Liver (tissue), 9 donors: ENCODE measurements around the gene WAPL. TPM values are rescaled to one million over a fixed set of nuclear protein-coding genes. Genes with fewer than 3 reads are reported as not detected.
A peak's percentile ranks its signal among the peaks of the same experiment; 100 is the strongest.

Source experiments
- DNase-seq: peaks from one replicate; pipeline ENCODE4 v3.0.0-alpha.2; 2017; ENCODE audit warnings: low spot score
- H3K27ac ChIP-seq, 2 donors: one replicate each; pipeline ENCODE4 v1.7.0; 2013; ENCODE audit warnings: inconsistent platforms in 2 of 2, low read length in 2 of 2, control low read depth in 1 of 2, low read depth in 1 of 2, mild to moderate bottlenecking in 1 of 2
- H3K27me3 ChIP-seq, 4 donors: one replicate each; pipeline versions ENCODE4 v1.6.1 to v1.7.0; 2013; ENCODE audit warnings: low read length in 3 of 4, inconsistent platforms in 1 of 4, mild to moderate bottlenecking in 1 of 4, moderate library complexity in 1 of 4; ENCODE audit not compliant: control insufficient read depth in 4 of 4, insufficient read depth in 4 of 4
- H3K36me3 ChIP-seq, 4 donors: one replicate each; pipeline versions ENCODE4 v1.6.1 to v1.7.0; 2013; ENCODE audit warnings: low read length in 3 of 4, mild to moderate bottlenecking in 3 of 4, low read depth in 1 of 4, moderate library complexity in 1 of 4; ENCODE audit not compliant: control insufficient read depth in 4 of 4, insufficient read depth in 3 of 4
- H3K4me1 ChIP-seq, 4 donors: one replicate each; pipeline versions ENCODE4 v1.6.1 to v1.7.0; 2013; ENCODE audit warnings: low read length in 3 of 4, mild to moderate bottlenecking in 3 of 4, moderate library complexity in 1 of 4; ENCODE audit not compliant: control insufficient read depth in 4 of 4, insufficient read depth in 4 of 4
- H3K4me3 ChIP-seq, 3 donors: one replicate each; pipeline versions ENCODE4 v1.6.1 to v1.7.0; 2013; ENCODE audit warnings: low read length in 3 of 3, control low read depth in 1 of 3, low read depth in 1 of 3, mild to moderate bottlenecking in 1 of 3
- H3K9ac ChIP-seq, 2 donors: one replicate each; pipeline ENCODE4 v1.7.0; 2013; ENCODE audit warnings: low read length in 2 of 2, mild to moderate bottlenecking in 2 of 2, moderate library complexity in 2 of 2, control low read depth in 1 of 2, low read depth in 1 of 2
- H3K9me3 ChIP-seq, 4 donors: one replicate each; pipeline versions ENCODE4 v1.6.1 to v1.7.0; 2013; ENCODE audit warnings: low read length in 3 of 4; ENCODE audit not compliant: control insufficient read depth in 4 of 4
- GABPA ChIP-seq, 2 donors: IDR thresholded peaks in 1 of 2; conservative IDR thresholded peaks in 1 of 2; 2 replicates each; pipeline ENCODE4 v1.6.1; 2016; ENCODE audit warnings: antibody characterized with exemption in 2 of 2, mild to moderate bottlenecking in 1 of 2, moderate library complexity in 1 of 2
- HNF4A ChIP-seq, 2 donors: conservative IDR thresholded peaks; 2 replicates each; pipeline ENCODE4 v1.6.1; 2016; ENCODE audit warnings: antibody characterized with exemption in 2 of 2, mild to moderate bottlenecking in 2 of 2
- HNF4G ChIP-seq: IDR thresholded peaks from 2 replicates; pipeline ENCODE4 v1.6.1; 2016; ENCODE audit warnings: antibody characterized with exemption
- NR2F2 ChIP-seq: IDR thresholded peaks from 2 replicates; pipeline ENCODE4 v1.6.1; 2016; ENCODE audit warnings: antibody characterized with exemption
- RAD21 ChIP-seq, 2 donors: IDR thresholded peaks; 2 replicates each; pipeline ENCODE4 v1.6.1; 2016; ENCODE audit warnings: antibody characterized with exemption in 2 of 2, mild to moderate bottlenecking in 2 of 2
- RXRA ChIP-seq, 2 donors: IDR thresholded peaks; 2 replicates each; pipeline ENCODE4 v1.6.1; 2017 to 2018; ENCODE audit warnings: antibody characterized with exemption in 2 of 2, mild to moderate bottlenecking in 1 of 2
- SP1 ChIP-seq: IDR thresholded peaks from 2 replicates; pipeline ENCODE4 v1.6.1; 2018; ENCODE audit warnings: antibody characterized with exemption, mild to moderate bottlenecking
- WGBS: extraction: QIAGEN DNeasy Blood & Tissue Kit; methylation state at CpG from one replicate; pipeline ENCODE4 v1.1.7; 2013; 5-methylcytosine and 5-hydroxymethylcytosine counted together
- polyA plus RNA-seq, 2 donors: library from polyadenylated mRNA; stranded (reverse) in 1 of 2; unstranded in 1 of 2; fragments of 200-250 nt in 1 of 2; fragments of >200 nt in 1 of 2; fragmentation: Nextera tagmentation in 1 of 2; extraction: Ambion mirVana in 1 of 2; gene quantifications; one replicate each; pipeline versions ENCODE4 v1.2.1 to v1.2.3, GENCODE V29; 2013 to 2015
- total RNA-seq, 2 donors: library from RNA; depleted of rRNA; stranded (reverse); fragments of >200 nt; gene quantifications; one replicate each; pipeline ENCODE4 v1.2.3, GENCODE V29; 2014
- TF ChIP-seq, protein P1 (sequence below): fragments of 150-350 bp; IDR thresholded peaks from 2 replicates; pipeline ENCODE4 v1.5.1; 2017; ENCODE audit warnings: improper control_type of control experiment, low read depth, low read length; ENCODE audit not compliant: missing input control
- TF ChIP-seq, protein P2 (sequence below): IDR thresholded peaks from 2 replicates; pipeline ENCODE4 v1.6.1; 2016; ENCODE audit warnings: antibody characterized with exemption
- TF ChIP-seq, protein P3 (sequence below): IDR thresholded peaks from 2 replicates; pipeline ENCODE4 v1.6.1; 2016; ENCODE audit warnings: antibody characterized with exemption
- TF ChIP-seq, protein P4 (sequence below): IDR thresholded peaks from 2 replicates; pipeline ENCODE4 v1.6.1; 2016; ENCODE audit warnings: antibody characterized with exemption, mild to moderate bottlenecking
- donor health status: healthy.
- donor health status: healthy.
- donor health status: healthy.
- donor health status: healthy.
- donor health status: healthy.

WAPL gene
- total and polyA plus RNA-seq, 4 donors: 9.7 to 37.9 (median 24.0) TPM

DNA sequence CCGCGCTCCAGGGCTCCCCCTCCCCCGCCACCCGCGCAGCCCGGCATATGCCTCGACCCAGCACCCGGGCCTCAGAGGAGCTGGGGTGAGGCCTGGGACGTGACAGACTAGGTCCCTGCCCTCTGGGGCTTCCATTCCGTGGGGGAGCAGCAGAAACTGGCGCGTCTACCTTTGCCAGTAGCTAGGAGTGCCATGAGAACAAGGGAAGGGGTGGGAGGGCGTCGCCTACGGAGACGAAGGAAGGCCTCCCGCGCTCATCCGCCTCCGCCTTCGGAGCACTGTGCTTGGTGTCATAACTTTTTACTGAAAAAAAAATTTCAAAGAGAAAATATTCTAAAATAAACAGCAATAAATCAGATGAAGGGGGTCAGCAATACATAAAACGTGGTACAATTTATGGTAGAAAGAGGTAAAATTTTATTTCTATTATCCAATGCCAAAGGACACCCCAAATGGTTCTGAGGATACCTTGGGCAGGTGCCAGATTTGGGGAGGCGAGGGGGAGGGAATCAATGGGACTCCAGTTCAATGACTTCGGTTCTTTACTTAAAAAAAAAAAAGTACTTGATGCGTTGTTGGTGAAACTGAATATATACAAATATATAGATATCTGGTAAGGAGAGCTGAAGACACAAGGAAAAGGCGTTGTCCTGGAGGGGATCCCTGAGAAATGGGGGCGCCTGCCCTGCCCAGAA, 119.9 kb downstream of the WAPL start (continued):
- TF ChIP-seq GABPA (IDR thresholded peaks at IDR 0.05 in 1 of 2, conservative IDR thresholded peaks at IDR 0.05 in 1 of 2) (no peak), NR2F2 (no peak)

DNA sequence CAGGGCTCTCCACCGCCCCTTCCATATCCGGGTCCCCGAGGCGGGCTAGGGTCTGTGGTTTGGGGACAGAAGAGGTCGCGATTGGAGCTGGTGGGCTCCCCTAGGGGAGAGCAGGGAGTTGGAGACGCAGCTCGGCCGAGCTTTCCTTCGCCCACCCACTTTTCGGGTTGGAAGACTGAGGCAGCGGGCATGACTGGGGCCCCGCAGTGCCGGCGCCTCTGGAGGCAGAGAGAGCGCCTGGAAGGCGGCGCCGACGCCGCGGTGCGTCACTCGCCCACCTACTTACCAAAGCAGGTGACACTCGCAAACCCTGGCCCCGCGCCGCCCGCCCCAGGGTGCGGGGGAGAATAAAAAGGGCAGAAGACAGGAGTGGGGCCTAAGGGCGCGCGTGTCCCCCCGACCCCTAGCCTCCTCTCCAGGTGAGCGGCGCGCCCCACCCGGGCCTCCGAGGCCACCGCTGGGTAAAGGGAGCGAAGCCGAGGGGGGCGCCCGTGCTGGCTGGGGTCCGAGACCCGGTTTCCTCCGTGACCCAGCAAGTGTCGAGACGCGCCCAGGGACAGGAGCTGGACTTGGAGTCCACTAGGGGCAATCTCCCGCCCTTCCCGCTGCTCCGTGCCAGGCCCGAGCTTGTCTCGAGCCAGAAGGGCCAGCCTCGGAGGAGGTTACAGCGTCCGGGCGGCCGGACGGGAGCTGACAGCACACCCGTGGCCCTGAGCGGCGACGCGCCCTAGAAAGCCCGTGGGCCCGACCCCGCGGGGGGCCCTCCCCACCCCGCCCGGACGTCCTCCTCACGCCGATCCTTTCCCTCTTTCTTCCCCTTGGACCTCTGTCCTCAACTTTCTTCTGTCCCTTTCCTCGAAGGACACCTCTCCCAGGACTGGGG, 120.6 kb downstream of the WAPL start:
- H3K9ac ChIP-seq: peak overlapping the region; percentile 56 to 62
- H3K27ac ChIP-seq: peak overlapping the region; percentile 81 to 87
- peak overlapping the region; percentile 49 to 71 (median 67) for H3K4me3 ChIP-seq
- H3K27me3 ChIP-seq: no peaks in the 10 kb centered on the region
- DNase-seq: no peak
- H3K9me3 ChIP-seq: no peaks in the 10 kb centered on the region
- TF ChIP-seq, protein P1, sequence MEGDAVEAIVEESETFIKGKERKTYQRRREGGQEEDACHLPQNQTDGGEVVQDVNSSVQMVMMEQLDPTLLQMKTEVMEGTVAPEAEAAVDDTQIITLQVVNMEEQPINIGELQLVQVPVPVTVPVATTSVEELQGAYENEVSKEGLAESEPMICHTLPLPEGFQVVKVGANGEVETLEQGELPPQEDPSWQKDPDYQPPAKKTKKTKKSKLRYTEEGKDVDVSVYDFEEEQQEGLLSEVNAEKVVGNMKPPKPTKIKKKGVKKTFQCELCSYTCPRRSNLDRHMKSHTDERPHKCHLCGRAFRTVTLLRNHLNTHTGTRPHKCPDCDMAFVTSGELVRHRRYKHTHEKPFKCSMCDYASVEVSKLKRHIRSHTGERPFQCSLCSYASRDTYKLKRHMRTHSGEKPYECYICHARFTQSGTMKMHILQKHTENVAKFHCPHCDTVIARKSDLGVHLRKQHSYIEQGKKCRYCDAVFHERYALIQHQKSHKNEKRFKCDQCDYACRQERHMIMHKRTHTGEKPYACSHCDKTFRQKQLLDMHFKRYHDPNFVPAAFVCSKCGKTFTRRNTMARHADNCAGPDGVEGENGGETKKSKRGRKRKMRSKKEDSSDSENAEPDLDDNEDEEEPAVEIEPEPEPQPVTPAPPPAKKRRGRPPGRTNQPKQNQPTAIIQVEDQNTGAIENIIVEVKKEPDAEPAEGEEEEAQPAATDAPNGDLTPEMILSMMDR: peak; percentile 7
- TF ChIP-seq HNF4A (conservative IDR thresholded peaks at IDR 0.05): peak in 1 of 2 donors; percentile 38
- TF ChIP-seq, protein P2, sequence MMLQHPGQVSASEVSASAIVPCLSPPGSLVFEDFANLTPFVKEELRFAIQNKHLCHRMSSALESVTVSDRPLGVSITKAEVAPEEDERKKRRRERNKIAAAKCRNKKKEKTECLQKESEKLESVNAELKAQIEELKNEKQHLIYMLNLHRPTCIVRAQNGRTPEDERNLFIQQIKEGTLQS: no peak
- WGBS: under 1% methylated on average over 76 of the region's 76 CpGs
- H3K36me3 ChIP-seq: no peaks in the 10 kb centered on the region
- peaks cover 2 to 30% (median 19%) of the 10 kb centered on the region in 4 donors for H3K4me1 ChIP-seq

DNA sequence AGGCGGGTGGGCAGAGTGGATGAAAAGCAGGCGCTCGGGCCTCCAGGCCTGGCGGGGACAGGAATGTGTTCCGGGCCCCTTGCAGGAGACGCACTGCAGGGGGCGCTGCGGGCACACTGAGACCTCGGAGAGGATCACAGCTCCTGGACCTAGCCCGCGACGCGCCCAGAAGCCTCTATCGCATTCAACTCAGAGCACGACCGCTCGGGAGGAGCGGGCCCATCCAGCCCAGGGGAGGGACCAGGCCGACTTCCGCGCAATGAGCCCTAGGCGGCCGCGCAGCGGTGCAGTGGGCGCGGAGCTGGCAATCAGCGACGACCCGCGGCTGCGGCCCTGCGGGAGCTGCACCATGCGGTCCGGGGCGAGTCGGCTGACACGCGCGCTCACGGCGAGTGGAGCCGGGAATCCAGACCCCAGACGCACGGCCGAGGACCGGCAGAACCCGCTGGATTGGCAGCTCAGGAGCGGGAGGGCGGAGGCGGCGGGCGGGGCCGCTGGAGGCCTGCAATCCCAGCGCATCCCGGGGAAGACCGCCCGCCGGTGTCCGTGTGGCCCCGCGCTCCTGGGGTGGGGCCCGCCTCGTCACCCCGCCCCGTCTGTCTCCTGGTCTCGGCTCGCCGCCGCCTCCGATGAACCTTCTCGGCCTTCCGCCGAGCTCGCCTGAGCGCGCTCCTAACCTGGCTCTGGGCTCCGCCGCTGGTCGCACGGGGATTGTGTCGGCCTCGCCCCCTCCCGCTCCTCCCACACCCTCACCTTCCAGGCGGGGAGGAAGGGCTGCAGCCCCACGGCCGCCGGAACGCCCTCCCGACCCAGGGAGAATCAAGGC, 121.5 kb downstream of the WAPL start:
- H3K36me3 ChIP-seq: no peaks in the 10 kb centered on the region
- H3K4me1 ChIP-seq: peaks cover 2 to 30% (median 19%) of the 10 kb centered on the region in 4 donors
- TF ChIP-seq, protein P3, sequence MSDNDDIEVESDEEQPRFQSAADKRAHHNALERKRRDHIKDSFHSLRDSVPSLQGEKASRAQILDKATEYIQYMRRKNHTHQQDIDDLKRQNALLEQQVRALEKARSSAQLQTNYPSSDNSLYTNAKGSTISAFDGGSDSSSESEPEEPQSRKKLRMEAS: no peak
- TF ChIP-seq, protein P1: peak; percentile 95
- no peak for TF ChIP-seq HNF4G
- peak; percentile 22 for TF ChIP-seq SP1
- TF ChIP-seq, protein P4, sequence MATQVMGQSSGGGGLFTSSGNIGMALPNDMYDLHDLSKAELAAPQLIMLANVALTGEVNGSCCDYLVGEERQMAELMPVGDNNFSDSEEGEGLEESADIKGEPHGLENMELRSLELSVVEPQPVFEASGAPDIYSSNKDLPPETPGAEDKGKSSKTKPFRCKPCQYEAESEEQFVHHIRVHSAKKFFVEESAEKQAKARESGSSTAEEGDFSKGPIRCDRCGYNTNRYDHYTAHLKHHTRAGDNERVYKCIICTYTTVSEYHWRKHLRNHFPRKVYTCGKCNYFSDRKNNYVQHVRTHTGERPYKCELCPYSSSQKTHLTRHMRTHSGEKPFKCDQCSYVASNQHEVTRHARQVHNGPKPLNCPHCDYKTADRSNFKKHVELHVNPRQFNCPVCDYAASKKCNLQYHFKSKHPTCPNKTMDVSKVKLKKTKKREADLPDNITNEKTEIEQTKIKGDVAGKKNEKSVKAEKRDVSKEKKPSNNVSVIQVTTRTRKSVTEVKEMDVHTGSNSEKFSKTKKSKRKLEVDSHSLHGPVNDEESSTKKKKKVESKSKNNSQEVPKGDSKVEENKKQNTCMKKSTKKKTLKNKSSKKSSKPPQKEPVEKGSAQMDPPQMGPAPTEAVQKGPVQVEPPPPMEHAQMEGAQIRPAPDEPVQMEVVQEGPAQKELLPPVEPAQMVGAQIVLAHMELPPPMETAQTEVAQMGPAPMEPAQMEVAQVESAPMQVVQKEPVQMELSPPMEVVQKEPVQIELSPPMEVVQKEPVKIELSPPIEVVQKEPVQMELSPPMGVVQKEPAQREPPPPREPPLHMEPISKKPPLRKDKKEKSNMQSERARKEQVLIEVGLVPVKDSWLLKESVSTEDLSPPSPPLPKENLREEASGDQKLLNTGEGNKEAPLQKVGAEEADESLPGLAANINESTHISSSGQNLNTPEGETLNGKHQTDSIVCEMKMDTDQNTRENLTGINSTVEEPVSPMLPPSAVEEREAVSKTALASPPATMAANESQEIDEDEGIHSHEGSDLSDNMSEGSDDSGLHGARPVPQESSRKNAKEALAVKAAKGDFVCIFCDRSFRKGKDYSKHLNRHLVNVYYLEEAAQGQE: peak; percentile 42
- TF ChIP-seq RAD21 (IDR thresholded peaks at IDR 0.05): peak; percentile 97
- TF ChIP-seq RXRA (IDR thresholded peaks at IDR 0.05): peak; percentile 10 to 12
- WGBS: under 1% methylated on average over 90 of the region's 90 CpGs
- no peaks in the 10 kb centered on the region for H3K9me3 ChIP-seq
- H3K27ac ChIP-seq: peak overlapping the region; percentile 81 to 87
- peak; percentile 92 for DNase-seq
- peak overlapping the region; percentile 49 to 71 (median 67) for H3K4me3 ChIP-seq
- no peaks in the 10 kb centered on the region for H3K27me3 ChIP-seq
- peak overlapping the region; percentile 29 to 62 for H3K9ac ChIP-seq
